Breast epithelium (tissue), 4 donors: ENCODE measurements around the gene PRRC1. TPM values are rescaled to one million over a fixed set of nuclear protein-coding genes. Genes with fewer than 3 reads are reported as not detected.

ENCODE experiments used
- DNase-seq, 2 donors: peaks; one replicate each; pipeline ENCODE4 v3.0.0-alpha.2; 2019; ENCODE audit warnings: low spot score in 2 of 2
- H3K27ac ChIP-seq, 2 donors: fragments of 200-600 bp; sonication (generic) in 1 of 2; one replicate each; pipeline ENCODE4 v1.5.1; 2016 to 2019; ENCODE audit warnings: mild to moderate bottlenecking in 1 of 2
- H3K27me3 ChIP-seq, 2 donors: fragments of 200-600 bp; sonication (generic) in 1 of 2; one replicate each; pipeline versions ENCODE4 v1.5.1 to v1.6.0; 2017 to 2019; ENCODE audit warnings: control low read depth in 1 of 2, mild to moderate bottlenecking in 1 of 2
- H3K36me3 ChIP-seq: fragments of 200-600 bp; one replicate; pipeline ENCODE4 v1.5.1; 2019
- H3K4me1 ChIP-seq, 2 donors: fragments of 200-600 bp; sonication (generic); one replicate each; pipeline ENCODE4 v1.5.1; 2016 to 2019; ENCODE audit warnings: control low read depth in 1 of 2
- H3K4me3 ChIP-seq, 3 donors: fragments of 200-600 bp; sonication (generic); 1 replicate in 2 of 3; 2 replicates in 1 of 3; pipeline ENCODE4 v1.5.1; 2016 to 2019; ENCODE audit warnings: mild to moderate bottlenecking in 3 of 3, moderate library complexity in 2 of 3
- H3K9me3 ChIP-seq, 2 donors: fragments of 200-600 bp; sonication (generic) in 1 of 2; one replicate each; pipeline ENCODE4 v1.5.1; 2016 to 2019; ENCODE audit warnings: control low read depth in 1 of 2
- CTCF ChIP-seq, 3 donors: fragments of 450-650 bp; IDR thresholded peaks; one replicate each; pipeline ENCODE4 v1.5.1; 2016 to 2017; ENCODE audit warnings: antibody characterized with exemption in 3 of 3, mild to moderate bottlenecking in 3 of 3, moderate library complexity in 3 of 3
- POLR2A ChIP-seq: fragments of 450-650 bp; IDR thresholded peaks from one replicate; pipeline ENCODE4 v1.6.1; 2016; ENCODE audit warnings: antibody characterized with exemption, mild to moderate bottlenecking, moderate library complexity
- POLR2AphosphoS5 ChIP-seq, 3 donors: sonication (generic); formaldehyde crosslinking; IDR thresholded peaks; one replicate each; pipeline ENCODE4 v1.6.1; 2017; ENCODE audit warnings: antibody characterized with exemption in 3 of 3
- intact Hi-C: fragments of 100-400 bp; cut with DNase I; formaldehyde crosslinking; loops from one replicate; pipeline ENCODE4 v1.15.1; 2023; ENCODE audit warnings: low total_unique reads
- total RNA-seq, 3 donors: library from RNA; depleted of rRNA; stranded (reverse); fragments of >200 nt; gene quantifications; one replicate each; pipeline ENCODE4 v1.1.0, GENCODE V29; 2016

The PRRC1 gene
- total RNA-seq, 3 donors from 2014 or later: 37.8 to 59.1 (median 53.7) TPM

- Histone ChIP-seq H3K4me1 (no peaks in the 10 kb centered on the region), H3K27me3 (no peaks in the 10 kb centered on the region), H3K27ac (no peak overlapping the region), H3K36me3 (no peaks in the 10 kb centered on the region), H3K4me3 (no peak overlapping the region), H3K9me3 (no peaks in the 10 kb centered on the region)
- intact Hi-C loops: no loop called here
- DNase-seq: no peak
- TF ChIP-seq POLR2A: no peak
- peak; percentile 58 to 70 (median 61) for TF ChIP-seq CTCF (IDR thresholded peaks at IDR 0.05)
- TF ChIP-seq POLR2AphosphoS5 (IDR thresholded peaks at IDR 0.05): no peak
These were observed 24.3 kb upstream of the PRRC1 start for GRCh38 chr5:127492854-127493738.

- no peak overlapping the region for H3K27ac ChIP-seq
- no peak overlapping the region for H3K4me3 ChIP-seq
- H3K27me3 ChIP-seq: no peaks in the 10 kb centered on the region
- TF ChIP-seq POLR2AphosphoS5 (IDR thresholded peaks at IDR 0.05) (no peak), CTCF (IDR thresholded peaks at IDR 0.05) (no peak), POLR2A (no peak)
- no peak for DNase-seq
- intact Hi-C loops: no loop called here
- H3K4me1 ChIP-seq: no peaks in the 10 kb centered on the region
- no peaks in the 10 kb centered on the region for H3K9me3 ChIP-seq
- no peaks in the 10 kb centered on the region for H3K36me3 ChIP-seq
These were observed 18.9 kb upstream of the PRRC1 start for GRCh38 chr5:127498548-127498947.

GRCh38 chr5:127505905-127506304 is 11.5 kb upstream of the PRRC1 start:
- TF ChIP-seq POLR2A (no peak), CTCF (IDR thresholded peaks at IDR 0.05) (no peak), POLR2AphosphoS5 (IDR thresholded peaks at IDR 0.05) (no peak)
- H3K36me3 ChIP-seq: no peaks in the 10 kb centered on the region
- H3K27me3 ChIP-seq: no peaks in the 10 kb centered on the region
- H3K4me1 ChIP-seq: no peaks in the 10 kb centered on the region
- intact Hi-C loops: no loop called here
- H3K27ac ChIP-seq: no peak overlapping the region
- no peak overlapping the region for H3K4me3 ChIP-seq
- H3K9me3 ChIP-seq: no peaks in the 10 kb centered on the region
- DNase-seq: no peak

- H3K9me3 ChIP-seq: no peaks in the 10 kb centered on the region
- intact Hi-C loops: no loop called here
These were observed 10.8 kb upstream of the PRRC1 start for GRCh38 chr5:127506616-127507015.

More at GRCh38 chr5:127506616-127507015, 10.8 kb upstream of the PRRC1 start:
- TF ChIP-seq CTCF (IDR thresholded peaks at IDR 0.05) (no peak), POLR2A (no peak), POLR2AphosphoS5 (IDR thresholded peaks at IDR 0.05) (no peak)
- no peak for DNase-seq
- Histone ChIP-seq H3K4me3 (no peak overlapping the region), H3K36me3 (no peaks in the 10 kb centered on the region), H3K27me3 (no peaks in the 10 kb centered on the region), H3K27ac (no peak overlapping the region), H3K4me1 (no peaks in the 10 kb centered on the region)
